Measurements from ENCODE around the gene PLAGL2.

- TF ChIP-seq, protein P1, sequence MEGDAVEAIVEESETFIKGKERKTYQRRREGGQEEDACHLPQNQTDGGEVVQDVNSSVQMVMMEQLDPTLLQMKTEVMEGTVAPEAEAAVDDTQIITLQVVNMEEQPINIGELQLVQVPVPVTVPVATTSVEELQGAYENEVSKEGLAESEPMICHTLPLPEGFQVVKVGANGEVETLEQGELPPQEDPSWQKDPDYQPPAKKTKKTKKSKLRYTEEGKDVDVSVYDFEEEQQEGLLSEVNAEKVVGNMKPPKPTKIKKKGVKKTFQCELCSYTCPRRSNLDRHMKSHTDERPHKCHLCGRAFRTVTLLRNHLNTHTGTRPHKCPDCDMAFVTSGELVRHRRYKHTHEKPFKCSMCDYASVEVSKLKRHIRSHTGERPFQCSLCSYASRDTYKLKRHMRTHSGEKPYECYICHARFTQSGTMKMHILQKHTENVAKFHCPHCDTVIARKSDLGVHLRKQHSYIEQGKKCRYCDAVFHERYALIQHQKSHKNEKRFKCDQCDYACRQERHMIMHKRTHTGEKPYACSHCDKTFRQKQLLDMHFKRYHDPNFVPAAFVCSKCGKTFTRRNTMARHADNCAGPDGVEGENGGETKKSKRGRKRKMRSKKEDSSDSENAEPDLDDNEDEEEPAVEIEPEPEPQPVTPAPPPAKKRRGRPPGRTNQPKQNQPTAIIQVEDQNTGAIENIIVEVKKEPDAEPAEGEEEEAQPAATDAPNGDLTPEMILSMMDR (IDR thresholded peaks at IDR 0.05) = no peak
- TF ChIP-seq EZH2 (IDR thresholded peaks at IDR 0.05) (no peak), EZH2phosphoT487 (IDR thresholded peaks at IDR 0.05) (no peak)
These were observed 8.2 kb upstream of the PLAGL2 start for GRCh38 chr20:32215729-32216128.
